Posterior vena cava (tissue), 2 donors: ENCODE data around the gene CADPS. TPM values are rescaled to one million over a fixed set of nuclear protein-coding genes. Genes with fewer than 3 reads are reported as not detected.

ENCODE experiments used
- DNase-seq: peaks from one replicate; pipeline ENCODE4 v3.0.0-alpha.2; 2020; ENCODE audit warnings: low spot score
- intact Hi-C, 2 donors: fragments of 100-400 bp; cut with DNase I; formaldehyde crosslinking; loops; one replicate each; pipeline versions ENCODE4 v1.14.1 to v1.14.2; 2022 to 2023
- total RNA-seq, 2 donors: library from RNA; stranded (reverse); fragmentation: NEBNext Ultra II Directional; extraction: Animal tissue kit (Norgen Biotek cat#: 25700); gene quantifications; one replicate each; pipeline ENCODE4 v1.2.1, GENCODE V29; 2021
- donor health status: DM: yes; HTN: yes; CAD: no.
- donor health status: DM: yes; HTN: yes; CAD: no.

The CADPS gene
- total RNA-seq, 2 donors from 2014 or later, result 1.6 to 2.2 TPM

- no peak for DNase-seq
- intact Hi-C loops, result no loop called here
These were observed 848 bp upstream of the CADPS start for GRCh38 chr3:62876064-62876463.

- no peak for DNase-seq
- intact Hi-C loops, result no loop called here
These were observed 364 bp upstream of the CADPS start for GRCh38 chr3:62875558-62876002.

DNA sequence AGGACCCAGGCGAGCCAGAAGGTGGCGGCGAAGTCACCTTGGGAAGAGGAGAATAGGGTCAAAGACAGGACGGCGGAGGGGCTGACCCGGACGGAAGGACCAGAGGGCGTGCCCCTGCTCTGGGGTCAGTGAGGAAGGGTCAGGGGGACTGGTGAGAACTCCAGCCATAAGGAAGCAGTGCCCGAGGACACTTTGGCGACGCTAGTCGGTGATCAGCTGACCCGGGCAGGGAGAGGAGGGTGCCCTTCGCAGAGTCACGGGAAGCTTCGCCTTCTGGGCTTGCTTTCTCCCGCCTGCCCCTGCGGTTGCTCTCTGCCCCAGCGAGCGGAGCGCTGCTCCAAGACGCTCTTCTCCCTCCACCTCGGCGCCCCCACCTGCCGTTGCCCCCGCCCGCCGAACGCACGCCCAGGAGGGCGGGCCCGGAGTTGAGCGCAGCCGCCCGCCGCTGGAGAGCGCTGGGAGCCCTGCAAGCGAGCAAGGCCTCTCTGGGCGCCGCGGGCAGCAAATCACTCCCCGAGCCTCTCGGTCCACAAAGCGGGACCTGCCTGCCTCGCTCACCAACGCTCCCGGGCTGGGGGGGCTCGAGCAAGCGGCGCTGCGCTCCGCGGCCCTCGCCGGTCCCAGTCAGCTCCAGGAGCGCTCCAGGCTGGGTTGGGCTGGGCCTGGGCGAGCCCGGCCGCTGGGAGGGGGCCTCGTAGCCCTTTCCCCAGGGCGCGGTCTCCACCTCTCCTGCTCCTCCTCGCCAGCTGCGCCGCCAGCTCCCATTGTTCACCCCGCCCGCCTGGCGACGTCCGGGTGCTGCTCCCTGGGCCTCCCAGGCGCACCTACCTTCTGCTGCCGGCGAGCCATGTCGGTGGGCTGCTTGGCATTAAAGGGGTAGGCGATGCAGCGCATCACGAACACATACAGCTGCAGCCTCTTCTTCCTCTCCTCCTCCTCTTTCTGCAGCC lies 1.2 kb downstream of the CADPS start:
- no peak for DNase-seq
- intact Hi-C loops, result no loop called here

DNA sequence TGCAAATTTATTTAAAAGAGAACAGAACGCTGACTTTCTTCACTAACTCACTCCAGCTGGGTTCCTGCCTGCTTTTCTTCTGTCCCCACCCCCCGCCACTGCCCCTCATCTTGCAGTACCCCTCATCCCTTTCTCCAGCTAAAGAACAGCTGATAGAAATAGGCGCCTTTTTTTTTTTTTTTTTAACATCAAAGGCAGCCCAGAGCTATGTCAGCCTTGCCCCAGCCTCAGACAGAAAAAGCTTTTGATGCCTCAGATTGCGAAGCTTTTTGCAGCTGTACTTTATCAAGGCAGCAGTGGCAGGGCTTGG lies 1.8 kb downstream of the CADPS start:
- intact Hi-C loops, result no loop called here
- DNase-seq, result no peak

- no peak for DNase-seq
These were observed 2.9 kb downstream of the CADPS start for GRCh38 chr3:62872318-62872717.

GRCh38 chr3:62870321-62870720 lies 4.9 kb downstream of the CADPS start:
- intact Hi-C loops, result no loop called here

More at GRCh38 chr3:62872318-62872717, 2.9 kb downstream of the CADPS start:
- intact Hi-C loops, result no loop called here

DNA sequence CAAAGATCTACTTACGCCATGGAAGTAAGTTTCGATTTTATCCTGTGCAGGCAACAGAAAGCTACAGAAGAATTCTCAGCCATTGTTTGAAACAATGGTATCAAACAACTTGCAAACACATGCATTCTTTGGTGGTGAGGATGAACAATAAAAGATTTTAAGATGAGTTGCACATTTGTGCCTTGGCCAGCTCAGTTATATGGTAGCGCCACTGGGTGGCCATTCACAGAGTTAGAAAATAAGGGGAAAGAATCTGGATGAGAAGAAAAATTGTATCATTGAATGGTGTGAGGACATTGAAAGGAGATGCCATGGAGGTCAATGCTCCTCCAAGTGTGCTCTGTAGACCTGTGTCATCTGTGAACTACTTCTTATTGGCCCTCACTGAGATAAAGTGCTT lies 11.6 kb downstream of the CADPS start:
- no peak for DNase-seq
- intact Hi-C loops, result loop anchor here in 1 of 2 donors (10.0 kb wide), 1 partner anchor 81 kb away; no protein-coding TSS in a partner anchor

More at GRCh38 chr3:62870321-62870720, 4.9 kb downstream of the CADPS start:
- no peak for DNase-seq

DNA sequence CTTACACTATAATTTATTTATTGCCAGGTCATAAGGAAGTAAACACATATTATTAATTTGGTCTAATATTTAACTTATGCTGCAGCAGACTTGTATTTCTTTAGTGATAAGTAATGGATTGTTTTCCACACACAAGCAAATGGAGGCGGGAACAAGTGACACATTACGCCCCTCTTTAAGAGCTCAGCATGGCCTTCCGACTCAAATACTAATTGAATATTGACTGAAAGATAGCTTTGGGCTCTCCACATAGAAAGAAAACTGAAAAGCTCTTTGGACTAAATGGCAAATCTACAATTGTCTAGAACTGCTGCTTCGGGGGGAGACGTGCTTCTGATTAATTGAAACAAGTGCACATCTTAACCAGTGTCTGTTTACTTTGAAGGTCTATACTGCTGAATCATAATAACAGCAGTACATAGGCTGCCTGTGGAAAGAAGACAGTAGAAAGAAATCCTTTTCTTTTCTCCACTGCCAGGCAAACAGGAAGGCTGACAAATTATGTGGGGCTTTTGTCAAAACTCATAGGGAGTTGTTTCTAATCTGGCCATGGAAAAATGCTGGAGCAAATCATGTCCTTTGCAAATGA lies 15.9 kb downstream of the CADPS start:
- DNase-seq, result no peak
- intact Hi-C loops, result no loop called here

DNA sequence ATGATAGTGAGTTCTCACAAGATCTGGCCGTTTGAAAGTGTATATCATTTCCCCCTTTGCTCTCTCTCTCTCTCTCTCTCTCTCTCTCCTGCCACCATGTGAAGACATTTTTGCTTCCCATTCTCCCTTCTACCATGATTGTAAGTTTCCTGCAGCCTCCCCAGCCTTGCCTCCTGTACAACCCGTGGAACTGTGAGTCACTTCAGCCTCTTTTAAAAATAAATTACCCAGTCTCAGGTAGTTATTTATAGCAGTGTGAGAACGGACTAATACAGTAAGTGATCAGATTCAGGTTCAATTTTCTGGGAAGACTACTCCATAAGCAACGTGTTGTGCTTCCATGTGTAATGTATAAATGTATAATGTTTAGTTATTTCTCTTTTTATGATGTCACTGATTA lies 29.2 kb downstream of the CADPS start:
- no peak for DNase-seq
- intact Hi-C loops, result no loop called here

DNA sequence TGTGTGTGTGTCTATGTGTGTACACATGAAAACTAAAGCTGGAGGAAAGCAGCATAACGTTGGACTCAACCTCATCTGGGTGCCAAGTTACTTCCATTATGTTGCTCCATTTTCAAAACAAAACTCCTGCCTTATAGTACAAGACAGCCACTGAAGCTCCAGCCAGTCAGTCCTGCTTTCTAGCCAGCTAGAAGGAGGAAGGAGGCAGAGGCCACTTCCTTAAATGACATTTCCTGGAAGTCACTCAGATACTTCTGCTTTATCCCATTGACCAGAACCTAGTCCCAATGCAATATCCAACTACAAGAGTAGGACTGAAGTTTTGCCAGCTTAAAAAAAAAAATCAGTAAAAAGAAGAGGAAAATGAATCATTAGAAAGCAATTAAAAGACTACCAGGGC lies 31.7 kb downstream of the CADPS start:
- intact Hi-C loops, result no loop called here
- DNase-seq, result no peak

DNA sequence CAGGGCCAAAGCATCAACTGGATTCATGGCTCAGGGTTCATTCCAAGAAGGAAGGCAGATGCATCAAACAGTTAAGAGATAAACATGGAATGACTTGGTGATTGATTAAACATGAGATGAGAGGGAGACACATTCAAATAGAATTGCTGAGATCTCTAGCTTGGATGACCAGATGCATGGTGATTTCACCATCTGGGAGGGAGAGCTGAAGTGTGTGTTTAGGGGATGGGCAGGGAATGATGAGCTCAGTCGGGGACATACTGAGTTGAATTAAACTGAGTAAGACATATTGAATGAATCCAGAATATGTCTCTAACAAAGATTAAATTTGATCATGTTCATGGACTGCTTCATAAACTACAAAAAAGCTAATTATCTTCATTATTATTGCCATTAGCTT lies 35.5 kb downstream of the CADPS start:
- DNase-seq, result no peak
- intact Hi-C loops, result no loop called here

DNA sequence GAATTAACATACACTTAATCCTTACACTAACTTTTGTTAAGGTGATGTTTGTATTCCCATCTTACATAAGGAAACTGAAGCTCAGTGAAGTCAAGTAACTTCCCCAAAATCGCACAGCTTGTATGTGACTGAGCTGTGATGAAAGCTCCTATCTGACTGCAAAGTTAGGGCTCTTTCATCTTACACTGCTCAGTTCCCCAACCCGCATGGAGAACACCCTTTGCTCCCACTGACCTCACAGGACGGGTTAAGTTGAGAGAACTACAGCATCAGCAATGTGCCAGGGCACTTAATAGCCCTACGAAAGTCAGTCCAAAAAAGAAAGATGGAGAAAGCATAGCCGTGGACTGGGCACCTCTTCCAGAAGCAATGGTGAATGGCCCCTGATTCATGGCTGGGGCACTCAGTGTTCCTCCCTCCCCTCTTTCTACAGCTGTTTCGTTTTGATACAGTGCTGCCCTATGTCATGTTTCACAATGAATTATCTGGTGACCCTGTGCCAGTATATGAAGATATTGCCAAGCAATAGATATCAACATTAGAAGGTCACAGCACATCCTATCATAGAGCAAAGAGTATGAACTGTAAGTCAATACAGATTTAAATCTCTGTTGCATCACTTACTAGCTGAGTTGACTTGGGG lies 38.0 kb downstream of the CADPS start:
- intact Hi-C loops, result no loop called here
- no peak for DNase-seq

GRCh38 chr3:62835554-62836236 lies 39.5 kb downstream of the CADPS start:
- intact Hi-C loops, result no loop called here
- no peak for DNase-seq

DNA sequence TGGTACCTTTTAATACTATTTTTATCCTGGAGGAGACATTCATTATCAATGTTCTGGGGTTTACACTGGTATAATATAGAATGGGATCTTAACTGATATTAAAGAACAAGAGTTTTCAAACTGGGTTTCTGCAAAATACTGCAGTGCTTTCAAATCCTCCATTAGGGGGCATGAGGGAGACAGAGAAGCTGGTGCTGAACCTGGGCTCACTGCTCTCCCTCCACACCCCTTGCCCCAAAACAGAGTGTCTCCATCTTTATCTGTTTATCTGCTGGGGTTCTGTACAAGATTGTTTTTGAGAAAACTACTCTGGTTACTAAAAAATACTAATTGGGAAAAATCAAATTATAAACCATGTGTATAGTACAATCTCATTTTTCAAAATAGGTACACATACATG lies 41.7 kb downstream of the CADPS start:
- DNase-seq, result no peak
- intact Hi-C loops, result no loop called here

DNA sequence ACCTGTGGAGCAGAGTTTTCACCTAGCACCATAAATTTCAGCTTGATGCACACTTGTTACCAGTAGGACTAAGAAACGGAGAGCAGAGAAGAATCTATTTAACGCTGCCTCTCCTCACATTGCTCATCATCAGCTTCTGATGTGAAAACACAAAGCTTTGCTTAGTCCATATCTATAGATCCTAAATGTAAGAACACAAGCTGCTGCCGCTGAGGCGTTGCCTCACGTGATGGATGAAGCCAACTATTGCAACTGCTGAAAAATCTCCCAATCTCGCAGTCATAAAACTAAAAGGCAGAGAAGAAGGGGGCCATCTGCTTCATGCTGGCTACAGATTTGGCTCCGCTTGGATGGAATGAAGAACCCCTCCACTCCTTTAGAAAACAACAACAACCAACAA lies 42.7 kb downstream of the CADPS start:
- no peak for DNase-seq
- intact Hi-C loops, result no loop called here

- intact Hi-C loops, result no loop called here
- no peak for DNase-seq
These were observed 44.4 kb downstream of the CADPS start for GRCh38 chr3:62830727-62831322.

DNA sequence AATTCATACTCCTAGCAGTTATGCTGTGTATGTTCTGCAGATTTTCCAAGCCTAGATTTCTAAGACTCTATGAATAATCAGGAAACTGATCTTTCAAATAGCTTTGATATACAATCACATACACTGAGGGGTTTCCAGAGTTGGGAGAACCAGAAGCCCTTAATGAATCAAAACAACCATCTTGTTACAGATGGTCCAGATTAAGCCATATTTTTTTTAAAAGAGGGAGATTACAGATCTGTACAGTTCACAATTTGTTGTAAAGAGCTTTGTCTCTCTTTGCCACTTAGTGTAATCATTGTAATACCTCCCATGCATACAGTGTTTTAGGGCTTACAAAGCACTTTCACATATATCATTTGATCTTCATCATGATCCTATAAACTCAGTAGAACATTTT lies 47.7 kb downstream of the CADPS start:
- DNase-seq, result no peak
- intact Hi-C loops, result no loop called here

DNA sequence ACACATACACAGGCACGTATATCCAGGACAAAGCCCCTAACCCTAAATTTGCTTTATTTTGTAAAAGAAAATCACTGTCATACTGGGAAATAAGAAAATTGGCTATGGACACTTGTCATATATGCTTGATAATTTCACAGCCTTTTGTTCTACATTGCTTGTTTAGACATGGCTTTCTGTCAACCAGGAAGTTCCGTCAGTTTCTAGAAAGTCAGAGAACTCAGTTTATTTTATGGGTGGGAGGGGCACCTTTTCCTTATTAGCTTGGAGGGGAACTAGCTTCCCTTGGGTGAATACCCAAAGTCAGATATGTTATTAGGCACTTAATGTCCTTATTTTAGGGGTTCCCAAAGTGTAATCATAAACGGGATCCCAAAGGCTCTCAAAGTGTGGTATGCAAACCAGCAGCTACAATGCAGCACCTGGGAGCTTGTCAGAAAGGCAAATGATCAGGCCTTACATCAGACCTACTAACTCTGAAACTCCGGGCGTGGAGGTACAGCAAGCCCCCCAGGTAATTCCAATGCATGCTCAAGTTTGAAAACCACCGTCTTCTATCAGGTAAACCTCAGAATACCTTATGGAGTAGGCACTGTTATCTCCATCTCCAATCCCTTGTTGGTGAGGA lies 50.1 kb downstream of the CADPS start:
- intact Hi-C loops, result no loop called here
- no peak for DNase-seq

- no peak for DNase-seq
- intact Hi-C loops, result loop anchor here in 1 of 2 donors (2.0 kb wide), 1 partner anchor 75 kb away; no protein-coding TSS in a partner anchor
These were observed 51.7 kb downstream of the CADPS start for GRCh38 chr3:62823461-62824050.
